Activated CD8-positive, alpha-beta memory T cell treated with anti-CD3 and anti-CD28 coated beads, Interleukin-2, amount 50 U/mL, for 48 hours (primary cell): Measurements from ENCODE around the gene SCARF1.

Experiments used
- DNase-seq: peaks from one replicate; pipeline ENCODE4 v3.0.0-alpha.2; 2020

Gene SCARF1

GRCh38 chr17:1592751-1593629 lies 52.5 kb downstream of the SCARF1 start:
- no peak for DNase-seq

GRCh38 chr17:1591474-1592090 lies 54.0 kb downstream of the SCARF1 start:
- DNase-seq = no peak

- DNase-seq = no peak
These were observed 54.6 kb downstream of the SCARF1 start for GRCh38 chr17:1590747-1591473.

- DNase-seq = no peak
These were observed 55.3 kb downstream of the SCARF1 start for GRCh38 chr17:1590029-1590746.

- DNase-seq = no peak
These were observed 56.5 kb downstream of the SCARF1 start for GRCh38 chr17:1588821-1589585.

GRCh38 chr17:1584167-1584566 lies 61.4 kb downstream of the SCARF1 start:
- DNase-seq = no peak
